ENCODE measurements around the gene COQ9.

The COQ9 gene

DNA sequence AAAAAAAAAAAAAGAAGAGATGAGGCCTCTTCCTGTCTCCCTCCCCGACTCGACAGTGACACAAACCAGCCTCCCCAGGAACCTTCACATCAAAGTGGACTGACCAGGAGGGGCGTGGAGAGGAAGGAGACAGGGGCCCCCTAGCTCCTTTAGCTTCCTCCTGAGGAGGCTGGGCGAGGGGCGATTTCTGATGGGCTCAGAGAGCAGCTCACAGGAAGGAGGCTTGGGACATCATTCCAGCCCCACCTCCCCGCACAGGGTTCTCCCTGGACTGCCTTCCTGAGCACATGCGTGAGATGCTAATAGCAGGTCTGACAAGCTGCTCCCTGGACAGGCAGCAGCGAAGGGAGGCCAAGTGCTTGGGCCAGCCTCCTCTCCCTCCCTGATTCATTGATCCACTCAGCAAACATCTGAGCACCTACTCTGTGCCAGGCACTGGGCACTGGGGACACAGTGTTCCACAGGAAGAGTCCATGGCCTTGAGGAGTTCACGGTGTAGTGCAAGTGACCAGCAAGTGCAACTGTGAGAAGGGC is 53.4 kb downstream of the COQ9 start:
- no peak for DNase-seq (ENCODE audit: low read depth in 1 of 2, low spot score in 1 of 2)
- H3K4me3 ChIP-seq (replicated peaks; ENCODE audit: insufficient read depth, low read length) = no peak overlapping the region
- no peaks in the 10 kb centered on the region for H3K27me3 ChIP-seq (ENCODE audit: insufficient read depth, poor library complexity, severe bottlenecking)
- no peak for TF ChIP-seq GABPA (IDR thresholded peaks at IDR 0.05; ENCODE audit: low read depth)
- no peak overlapping the region for H3K27ac ChIP-seq (replicated peaks)

- no peak for TF ChIP-seq GABPA (IDR thresholded peaks at IDR 0.05; ENCODE audit: low read depth)
- TF ChIP-seq SPI1 (IDR thresholded peaks at IDR 0.05; ENCODE audit: borderline replicate concordance, low read depth) = no peak
- TF ChIP-seq POLR2AphosphoS5 (IDR thresholded peaks at IDR 0.05; ENCODE audit: low read depth) = no peak
- TF ChIP-seq, protein P1, sequence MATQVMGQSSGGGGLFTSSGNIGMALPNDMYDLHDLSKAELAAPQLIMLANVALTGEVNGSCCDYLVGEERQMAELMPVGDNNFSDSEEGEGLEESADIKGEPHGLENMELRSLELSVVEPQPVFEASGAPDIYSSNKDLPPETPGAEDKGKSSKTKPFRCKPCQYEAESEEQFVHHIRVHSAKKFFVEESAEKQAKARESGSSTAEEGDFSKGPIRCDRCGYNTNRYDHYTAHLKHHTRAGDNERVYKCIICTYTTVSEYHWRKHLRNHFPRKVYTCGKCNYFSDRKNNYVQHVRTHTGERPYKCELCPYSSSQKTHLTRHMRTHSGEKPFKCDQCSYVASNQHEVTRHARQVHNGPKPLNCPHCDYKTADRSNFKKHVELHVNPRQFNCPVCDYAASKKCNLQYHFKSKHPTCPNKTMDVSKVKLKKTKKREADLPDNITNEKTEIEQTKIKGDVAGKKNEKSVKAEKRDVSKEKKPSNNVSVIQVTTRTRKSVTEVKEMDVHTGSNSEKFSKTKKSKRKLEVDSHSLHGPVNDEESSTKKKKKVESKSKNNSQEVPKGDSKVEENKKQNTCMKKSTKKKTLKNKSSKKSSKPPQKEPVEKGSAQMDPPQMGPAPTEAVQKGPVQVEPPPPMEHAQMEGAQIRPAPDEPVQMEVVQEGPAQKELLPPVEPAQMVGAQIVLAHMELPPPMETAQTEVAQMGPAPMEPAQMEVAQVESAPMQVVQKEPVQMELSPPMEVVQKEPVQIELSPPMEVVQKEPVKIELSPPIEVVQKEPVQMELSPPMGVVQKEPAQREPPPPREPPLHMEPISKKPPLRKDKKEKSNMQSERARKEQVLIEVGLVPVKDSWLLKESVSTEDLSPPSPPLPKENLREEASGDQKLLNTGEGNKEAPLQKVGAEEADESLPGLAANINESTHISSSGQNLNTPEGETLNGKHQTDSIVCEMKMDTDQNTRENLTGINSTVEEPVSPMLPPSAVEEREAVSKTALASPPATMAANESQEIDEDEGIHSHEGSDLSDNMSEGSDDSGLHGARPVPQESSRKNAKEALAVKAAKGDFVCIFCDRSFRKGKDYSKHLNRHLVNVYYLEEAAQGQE (IDR thresholded peaks at IDR 0.05; ENCODE audit: insufficient replicate concordance, low read depth) = no peak
- no peak for TF ChIP-seq CTCF (IDR thresholded peaks at IDR 0.05; ENCODE audit: insufficient read depth, low read length)
- H3K4me3 ChIP-seq (replicated peaks; ENCODE audit: insufficient read depth, low read length) = no peak overlapping the region
- no peak overlapping the region for H3K27ac ChIP-seq (replicated peaks)
- no peak for DNase-seq (ENCODE audit: low read depth in 1 of 2, low spot score in 1 of 2)
- H3K27me3 ChIP-seq (ENCODE audit: insufficient read depth, poor library complexity, severe bottlenecking) = no peaks in the 10 kb centered on the region
These were observed 54.2 kb downstream of the COQ9 start for GRCh38 chr16:57501492-57501891.

DNA sequence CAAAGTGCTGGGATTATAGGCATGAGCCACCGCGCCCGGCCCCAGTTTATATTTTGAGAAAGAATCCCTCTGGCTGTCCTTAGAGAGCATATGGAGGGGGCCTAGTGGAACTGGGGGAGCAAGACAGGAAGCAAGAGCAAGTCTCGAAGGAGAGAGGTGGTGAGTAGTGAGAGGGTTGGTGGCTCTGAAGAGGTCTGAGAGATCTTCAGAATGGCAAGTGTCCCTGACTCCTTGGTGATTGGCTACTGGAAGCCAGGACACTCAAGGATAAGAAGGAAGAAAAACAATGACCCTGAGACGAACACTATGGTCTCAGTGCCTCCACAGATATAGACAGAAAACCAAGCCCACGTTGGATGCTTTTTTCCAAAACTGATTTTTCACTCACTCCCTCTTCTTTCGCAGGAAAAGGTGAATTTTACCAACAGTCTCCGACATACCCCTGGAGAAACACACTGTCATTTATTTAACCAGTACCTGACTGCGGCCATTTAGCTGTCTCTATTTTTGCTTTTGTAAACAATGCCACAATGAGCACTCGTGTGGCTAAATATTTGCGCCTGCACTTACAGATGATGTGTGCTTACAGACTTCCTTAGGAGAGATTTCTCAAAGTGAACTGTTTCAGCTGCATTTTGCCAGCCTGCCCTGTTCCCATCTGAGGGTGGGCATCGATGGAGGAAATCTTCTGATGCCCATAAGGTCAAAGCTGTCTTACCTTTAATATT is 54.9 kb downstream of the COQ9 start:
- Histone ChIP-seq H3K4me3 (replicated peaks; ENCODE audit: insufficient read depth, low read length) (no peak overlapping the region), H3K27me3 (ENCODE audit: insufficient read depth, poor library complexity, severe bottlenecking) (no peaks in the 10 kb centered on the region), H3K27ac (replicated peaks) (no peak overlapping the region)
- no peak for TF ChIP-seq SPI1 (IDR thresholded peaks at IDR 0.05; ENCODE audit: borderline replicate concordance, low read depth)
- no peak for TF ChIP-seq GABPA (IDR thresholded peaks at IDR 0.05; ENCODE audit: low read depth)
- TF ChIP-seq, protein P1 (IDR thresholded peaks at IDR 0.05; ENCODE audit: insufficient replicate concordance, low read depth) = no peak
- TF ChIP-seq POLR2AphosphoS5 (IDR thresholded peaks at IDR 0.05; ENCODE audit: low read depth) = no peak
- no peak for TF ChIP-seq CTCF (IDR thresholded peaks at IDR 0.05; ENCODE audit: insufficient read depth, low read length)
- DNase-seq (ENCODE audit: low read depth in 1 of 2, low spot score in 1 of 2) = no peak

GRCh38 chr16:57503366-57503765 is 56.1 kb downstream of the COQ9 start:
- H3K4me3 ChIP-seq (replicated peaks; ENCODE audit: insufficient read depth, low read length) = no peak overlapping the region
- TF ChIP-seq GABPA (IDR thresholded peaks at IDR 0.05; ENCODE audit: low read depth) (no peak), POLR2AphosphoS5 (IDR thresholded peaks at IDR 0.05; ENCODE audit: low read depth) (no peak), CTCF (IDR thresholded peaks at IDR 0.05; ENCODE audit: insufficient read depth, low read length) (no peak), SPI1 (IDR thresholded peaks at IDR 0.05; ENCODE audit: borderline replicate concordance, low read depth) (no peak)
- TF ChIP-seq, protein P1 (IDR thresholded peaks at IDR 0.05; ENCODE audit: insufficient replicate concordance, low read depth) = no peak
- H3K27me3 ChIP-seq (ENCODE audit: insufficient read depth, poor library complexity, severe bottlenecking) = no peaks in the 10 kb centered on the region
- no peak overlapping the region for H3K27ac ChIP-seq (replicated peaks)
- DNase-seq (ENCODE audit: low read depth in 1 of 2, low spot score in 1 of 2) = no peak

Measured in HL-60 (cell line).